Common myeloid progenitor, CD34-positive (primary cell): ENCODE data around the gene ALX3.
"Not testable (repeated sequence)": the region's sequence is repeated elsewhere in the genome, so short reads cannot be mapped to it uniquely, and the experiment has no call there.

Experiments used
- CTCF ChIA-PET: fragments of 350-600 bp; sonication (Branson Sonifier 250); formaldehyde crosslinking; loops from one replicate; lab custom pipeline; 2021; ENCODE audit warnings: antibody characterized with exemption; lab: Charles Lee
- POLR2A ChIA-PET: fragments of 350-600 bp; sonication (Branson Sonifier 250); formaldehyde crosslinking; loops from one replicate; lab custom pipeline; 2021; ENCODE audit warnings: antibody characterized with exemption; lab: Charles Lee
- DNase-seq, 3 donors: peaks; one replicate each; pipeline versions ENCODE4 v3.0.0 to v3.0.0-alpha.2; 2013
- H3K27ac ChIP-seq, 2 experiments: 1 replicate in 1 of 2; 2 replicates in 1 of 2; pipeline ENCODE4 v1.7.0; 2013; ENCODE audit warnings: inconsistent platforms in 2 of 2, low read length in 2 of 2, mild to moderate bottlenecking in 2 of 2, low read depth in 1 of 2, moderate library complexity in 1 of 2; ENCODE audit not compliant: severe bottlenecking in 2 of 2, insufficient read depth in 1 of 2, poor library complexity in 1 of 2
- H3K27me3 ChIP-seq, 5 experiments: replicated peaks in 2 of 5; 1 replicate in 3 of 5; 2 replicates in 2 of 5; pipeline versions ENCODE4 v1.6.1 to v1.7.0; 2013; ENCODE audit warnings: low read length in 4 of 5, mild to moderate bottlenecking in 2 of 5, moderate library complexity in 2 of 5, inconsistent platforms in 1 of 5; ENCODE audit not compliant: insufficient read depth in 5 of 5, control insufficient read depth in 4 of 5
- H3K36me3 ChIP-seq, 4 experiments: 1 replicate in 2 of 4; 2 replicates in 2 of 4; pipeline versions ENCODE4 v1.6.1 to v1.7.0; 2013; ENCODE audit warnings: low read length in 3 of 4, control low read depth in 1 of 4, mild to moderate bottlenecking in 1 of 4; ENCODE audit not compliant: control insufficient read depth in 4 of 4, insufficient read depth in 4 of 4
- H3K4me1 ChIP-seq, 4 experiments: 1 replicate in 3 of 4; 2 replicates in 1 of 4; pipeline versions ENCODE4 v1.6.1 to v1.7.1; 2013; ENCODE audit warnings: low read length in 3 of 4, mild to moderate bottlenecking in 3 of 4, control low read depth in 1 of 4, inconsistent platforms in 1 of 4, moderate library complexity in 1 of 4; ENCODE audit not compliant: control insufficient read depth in 4 of 4, insufficient read depth in 4 of 4; ENCODE audit errors: control extremely low read depth in 1 of 4
- H3K4me3 ChIP-seq, 7 experiments: 1 replicate in 4 of 7; 2 replicates in 3 of 7; pipeline versions ENCODE4 v1.5.1 to v1.7.0; 2013; ENCODE audit warnings: mild to moderate bottlenecking in 7 of 7, low read length in 6 of 7, moderate library complexity in 6 of 7, inconsistent platforms in 2 of 7, low read depth in 2 of 7, control low read depth in 1 of 7; ENCODE audit not compliant: insufficient read depth in 4 of 7, control insufficient read depth in 1 of 7; ENCODE audit errors: extremely low read depth in 1 of 7
- H3K9me3 ChIP-seq, 5 experiments: 1 replicate in 4 of 5; 2 replicates in 1 of 5; pipeline versions ENCODE4 v1.6.1 to v1.7.1; 2013; ENCODE audit warnings: low read length in 4 of 5, mild to moderate bottlenecking in 2 of 5, inconsistent platforms in 1 of 5, low read depth in 1 of 5, moderate library complexity in 1 of 5; ENCODE audit not compliant: control insufficient read depth in 4 of 5, insufficient read depth in 2 of 5; ENCODE audit errors: control extremely low read depth in 1 of 5
- WGBS: methylation state at CpG from one replicate; pipeline ENCODE4 v1.1.5; 2013; ENCODE audit not compliant: insufficient coverage; 5-methylcytosine and 5-hydroxymethylcytosine counted together

Gene ALX3

GRCh38 chr1:110084227-110085078 is 14.0 kb upstream of the ALX3 start:
- ChIA-PET CTCF (interaction anchor here (1.3 to 4.4 kb wide), 4 partner anchors 13 to 25 kb away, joined by 3 to 20 read pairs (median 6); no protein-coding TSS in a partner anchor), POLR2A (no interaction called here)
- no peaks in the 10 kb centered on the region for H3K36me3 ChIP-seq
- H3K27ac ChIP-seq = no peak overlapping the region
- peak overlapping the region; percentile 48 to 80 (median 68) for H3K4me3 ChIP-seq
- H3K4me1 ChIP-seq = peaks cover 0 to 23% (median 18%) of the 10 kb centered on the region in 4 experiments
- peak; percentile 71 to 89 (median 86) for DNase-seq
- no peaks in the 10 kb centered on the region for H3K9me3 ChIP-seq
- under 1% methylated on average over 65 of the region's 72 CpGs for WGBS
- H3K27me3 ChIP-seq = peaks cover 12 to 65% (median 40%) of the 10 kb centered on the region in 5 experiments

DNA sequence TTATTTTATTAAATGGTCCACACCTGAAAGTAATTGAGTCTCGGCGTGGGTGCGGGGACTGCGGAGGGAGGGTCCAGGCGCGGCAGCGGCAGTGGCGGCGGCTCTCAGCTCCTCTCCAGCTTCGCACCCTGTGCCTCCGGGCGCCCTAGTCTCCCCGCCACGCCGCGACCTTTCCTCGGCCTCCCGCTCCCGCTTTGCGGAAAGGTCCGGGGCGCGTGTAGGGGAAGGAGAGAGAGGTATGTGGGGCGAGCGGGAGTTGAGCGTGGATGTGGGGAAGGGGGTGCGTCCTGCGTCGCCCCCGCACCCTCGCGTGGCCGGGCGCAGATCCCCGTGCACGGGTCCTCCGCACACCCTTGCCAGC is 13.4 kb upstream of the ALX3 start:
- H3K27ac ChIP-seq = no peak overlapping the region
- DNase-seq = no peak
- peaks cover 0 to 20% (median 16%) of the 10 kb centered on the region in 4 experiments for H3K4me1 ChIP-seq
- ChIA-PET POLR2A (no interaction called here), CTCF (interaction anchor here (1.0 to 4.4 kb wide), 5 partner anchors 13 to 28 kb away, joined by 3 to 20 read pairs (median 3); no protein-coding TSS in a partner anchor)
- H3K36me3 ChIP-seq = no peaks in the 10 kb centered on the region
- peaks cover 12 to 66% (median 44%) of the 10 kb centered on the region in 5 experiments for H3K27me3 ChIP-seq
- 0% methylated on average over 18 of the region's 37 CpGs for WGBS
- peak overlapping the region in 6 of 7 experiments; percentile 54 to 80 (median 69) for H3K4me3 ChIP-seq
- no peaks in the 10 kb centered on the region for H3K9me3 ChIP-seq

DNA sequence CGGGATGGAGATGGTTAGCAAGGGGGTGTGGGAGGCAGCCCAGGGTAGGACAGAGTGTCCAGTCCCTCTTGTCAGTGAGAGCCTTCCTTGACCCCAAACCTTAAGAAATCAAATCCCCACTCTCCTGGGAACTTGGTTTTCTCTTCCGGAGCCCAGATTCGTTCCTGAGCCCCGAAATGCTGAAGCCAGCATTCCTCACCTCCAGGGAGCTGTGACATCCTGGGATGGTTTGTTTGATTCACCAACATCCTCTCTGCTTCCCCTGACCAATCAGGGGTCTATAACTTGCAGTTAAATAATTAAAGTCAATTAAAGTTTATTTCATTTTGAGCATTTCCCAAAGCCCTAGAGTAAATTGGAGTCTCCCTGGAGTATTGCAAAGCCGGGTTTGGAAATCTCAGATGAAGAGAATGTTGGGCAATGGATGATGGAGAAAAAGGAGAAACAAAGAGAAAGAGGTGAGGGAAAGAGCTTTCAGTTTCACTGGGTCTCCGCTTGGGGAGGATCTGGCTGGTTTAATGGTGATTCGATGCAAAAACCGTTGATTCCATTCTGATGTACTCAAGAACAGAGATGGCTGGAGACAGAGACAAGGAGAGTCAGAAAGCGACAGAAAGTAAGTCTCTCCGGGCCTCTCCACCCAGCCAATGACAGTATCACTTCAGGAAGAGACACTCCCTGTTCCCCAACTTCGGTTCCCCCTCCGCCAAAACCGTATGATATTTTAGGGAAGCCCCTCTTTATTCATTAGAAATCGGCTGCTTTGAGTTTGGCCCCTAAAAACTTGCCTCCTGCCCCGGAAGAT is 12.8 kb upstream of the ALX3 start:
- POLR2A ChIA-PET = no interaction called here
- Histone ChIP-seq H3K27ac (no peak overlapping the region), H3K4me1 (peaks cover 0 to 20% (median 16%) of the 10 kb centered on the region in 4 experiments), H3K36me3 (no peaks in the 10 kb centered on the region), H3K9me3 (no peaks in the 10 kb centered on the region), H3K4me3 (peak overlapping the region in 6 of 7 experiments; percentile 54 to 80 (median 69)), H3K27me3 (peaks cover 12 to 66% (median 49%) of the 10 kb centered on the region in 5 experiments)
- CTCF ChIA-PET = interaction anchor here (1.0 to 4.4 kb wide), 8 partner anchors 8 to 33 kb away, joined by 3 to 20 read pairs (median 8); no protein-coding TSS in a partner anchor
- peak in 2 of 3 donors; percentile 49 to 53 for DNase-seq
- 0% methylated on average over 10 of the region's 15 CpGs for WGBS

DNA sequence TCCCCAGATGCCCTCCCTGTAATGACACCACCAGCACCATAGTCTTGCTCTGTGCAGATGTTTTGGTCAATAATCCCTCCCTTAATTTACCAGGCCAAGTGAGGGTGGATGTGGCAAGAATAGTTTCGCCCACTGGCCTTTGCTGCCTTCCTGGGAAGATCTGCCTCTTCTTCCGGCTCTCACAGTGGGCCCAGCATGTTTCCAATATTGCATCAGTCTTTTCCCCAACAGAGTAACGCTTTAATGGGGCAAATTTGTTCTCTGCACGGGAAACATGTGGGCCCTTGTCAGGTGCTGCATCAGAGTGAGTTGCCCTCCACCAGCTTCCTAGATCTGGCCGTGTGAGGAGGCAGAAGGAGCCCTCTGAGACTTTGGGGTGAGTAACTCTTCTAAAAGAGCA is 12.0 kb upstream of the ALX3 start:
- Histone ChIP-seq H3K27ac (no peak overlapping the region), H3K27me3 (peaks cover 12 to 66% (median 51%) of the 10 kb centered on the region in 5 experiments), H3K36me3 (no peaks in the 10 kb centered on the region), H3K9me3 (no peaks in the 10 kb centered on the region), H3K4me3 (no peak overlapping the region), H3K4me1 (peaks cover 0 to 20% (median 16%) of the 10 kb centered on the region in 4 experiments)
- no peak for DNase-seq
- CTCF ChIA-PET = interaction anchor here (1.6 to 4.4 kb wide), 5 partner anchors 9 to 34 kb away, joined by 7 to 20 read pairs (median 10); no protein-coding TSS in a partner anchor
- 70% methylated on average over 5 of the region's 5 CpGs for WGBS
- POLR2A ChIA-PET = no interaction called here

- Histone ChIP-seq H3K4me1 (peaks cover 0 to 20% (median 16%) of the 10 kb centered on the region in 4 experiments), H3K4me3 (no peak overlapping the region), H3K36me3 (no peaks in the 10 kb centered on the region), H3K27me3 (peaks cover 12 to 61% (median 43%) of the 10 kb centered on the region in 5 experiments), H3K9me3 (no peaks in the 10 kb centered on the region), H3K27ac (no peak overlapping the region)
- no peak for DNase-seq
- ChIA-PET POLR2A (no interaction called here), CTCF (interaction anchor here (1.0 to 4.4 kb wide), 10 partner anchors 8 to 101 kb away, joined by 3 to 20 read pairs (median 6); partner anchors contain the start of gene ALX3)
- WGBS = 95% methylated on average over 4 of the region's 5 CpGs
Observed at GRCh38 chr1:110081061-110081460, 10.6 kb upstream of the ALX3 start.

DNA sequence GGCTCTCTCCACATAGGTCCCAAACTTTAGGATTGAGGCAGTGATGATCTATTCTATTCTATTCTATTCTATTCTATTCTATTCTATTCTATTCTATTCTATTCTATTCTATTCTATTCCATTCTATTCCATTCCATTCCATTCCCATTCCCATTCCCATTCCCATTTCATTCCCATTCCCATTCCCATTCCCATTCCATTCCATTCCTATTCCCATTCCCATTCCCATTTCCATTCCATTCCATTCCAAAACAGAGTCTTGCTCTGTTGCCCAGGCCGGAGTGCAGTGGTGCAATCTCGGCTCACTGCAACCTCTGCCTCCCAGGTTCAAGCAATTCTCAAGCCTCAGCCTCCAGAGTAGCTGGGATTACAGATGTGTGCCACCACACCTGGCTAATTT is 9.5 kb upstream of the ALX3 start:
- POLR2A ChIA-PET, H3K4me3 ChIP-seq, H3K36me3 ChIP-seq, DNase-seq, H3K27ac ChIP-seq, H3K9me3 ChIP-seq: not testable (repeated sequence)
- CTCF ChIA-PET = interaction anchor here (1.5 to 10.2 kb wide), 2 partner anchors 9 to 10 kb away, joined by 6 to 58 read pairs; partner anchors contain the start of gene ALX3
- Histone ChIP-seq H3K27me3 (peaks cover 10 to 56% (median 39%) of the 10 kb centered on the region in 5 experiments), H3K4me1 (peaks cover 0 to 18% (median 16%) of the 10 kb centered on the region in 4 experiments)
- 100% methylated on average over 2 of the region's 2 CpGs for WGBS
